ENCODE results near the gene GLRA1.
"Not testable (repeated sequence)": the region's sequence is repeated elsewhere in the genome, so short reads cannot be mapped to it uniquely, and the experiment has no call there.

Gene GLRA1

GRCh38 chr5:151819830-151820229, 104.8 kb downstream of the GLRA1 start:
- no peak for DNase-seq (ENCODE audit: low read depth)

DNA sequence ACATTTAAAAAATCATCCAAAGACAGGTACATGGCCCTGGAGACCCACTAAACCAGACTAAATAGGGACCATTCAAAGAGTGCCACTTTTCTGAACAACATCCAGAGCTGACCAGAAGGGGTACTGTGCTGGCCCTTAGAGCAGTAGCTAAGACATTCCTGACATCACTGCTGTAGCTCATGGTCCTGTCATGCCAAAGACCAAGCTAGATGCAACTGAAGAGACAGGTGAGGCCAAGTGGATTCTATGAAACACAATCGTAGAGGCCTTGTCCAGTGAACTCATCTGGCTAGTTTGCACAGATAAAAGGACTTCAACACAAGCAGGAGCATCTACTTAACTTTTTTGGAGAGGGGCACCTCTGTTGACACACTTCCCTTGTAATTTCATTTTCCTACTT, 109.6 kb downstream of the GLRA1 start:
- DNase-seq (ENCODE audit: low read depth) = no peak

DNA sequence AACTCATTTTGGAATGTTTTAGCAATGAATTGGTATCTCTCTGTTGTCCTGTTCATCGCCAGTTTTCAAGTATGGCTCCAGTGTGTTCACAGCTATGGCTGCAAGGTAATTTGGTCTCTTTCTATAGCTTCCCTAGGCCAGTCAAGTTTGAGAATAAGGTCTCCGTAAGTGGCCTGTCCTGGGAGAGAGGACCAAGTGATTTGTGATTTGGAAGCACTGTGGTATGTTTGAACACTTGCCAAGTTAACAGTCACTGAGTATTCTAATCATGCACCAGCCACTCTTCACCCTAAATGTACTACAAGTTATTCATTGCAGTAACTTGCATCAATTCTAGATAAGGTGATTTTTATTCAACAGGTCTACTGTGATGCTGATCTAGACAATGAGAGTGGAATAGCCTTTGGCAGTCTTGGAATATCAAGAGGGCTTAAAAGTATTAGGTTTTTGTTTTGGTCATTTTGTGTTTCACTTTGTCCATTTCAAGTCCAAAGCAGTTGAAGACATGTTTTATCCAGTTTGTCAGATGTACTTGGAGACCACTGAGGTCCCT, 111.8 kb downstream of the GLRA1 start:
- no peak for DNase-seq (ENCODE audit: low read depth)

DNA sequence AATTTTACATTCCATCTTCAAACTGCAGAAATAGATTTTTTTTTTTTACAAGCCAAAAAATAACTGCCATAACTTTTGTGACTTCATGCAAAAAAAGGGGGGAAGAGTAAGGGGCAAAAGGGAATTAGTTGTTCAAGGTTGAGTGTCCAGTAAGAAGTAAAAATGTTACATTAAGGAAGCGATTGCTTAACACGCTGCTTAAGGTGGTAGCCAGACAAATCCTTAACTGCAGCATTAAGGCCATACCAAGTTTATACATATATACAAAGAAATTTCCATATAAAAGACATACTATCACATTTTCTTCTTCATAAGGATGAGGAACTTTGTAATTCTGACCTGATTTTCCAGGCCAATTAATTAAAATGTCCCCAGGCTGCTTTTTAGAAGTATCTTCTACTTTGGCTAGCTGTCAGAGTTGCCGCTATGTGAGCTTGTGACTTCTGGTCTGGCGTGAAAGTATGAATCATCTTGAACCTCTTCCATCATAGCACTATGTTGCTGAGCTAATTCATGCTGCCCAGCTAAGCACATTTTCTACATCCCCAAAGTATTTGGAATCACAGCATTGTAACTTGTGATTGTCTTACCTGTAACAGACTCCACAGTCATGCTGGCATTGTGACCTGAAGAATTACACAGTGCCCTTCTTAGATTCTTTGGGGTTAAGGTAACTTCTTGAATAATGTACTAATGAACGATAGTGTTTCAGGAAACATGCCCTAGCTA, 112.9 kb downstream of the GLRA1 start:
- no peak for DNase-seq (ENCODE audit: low read depth)

DNA sequence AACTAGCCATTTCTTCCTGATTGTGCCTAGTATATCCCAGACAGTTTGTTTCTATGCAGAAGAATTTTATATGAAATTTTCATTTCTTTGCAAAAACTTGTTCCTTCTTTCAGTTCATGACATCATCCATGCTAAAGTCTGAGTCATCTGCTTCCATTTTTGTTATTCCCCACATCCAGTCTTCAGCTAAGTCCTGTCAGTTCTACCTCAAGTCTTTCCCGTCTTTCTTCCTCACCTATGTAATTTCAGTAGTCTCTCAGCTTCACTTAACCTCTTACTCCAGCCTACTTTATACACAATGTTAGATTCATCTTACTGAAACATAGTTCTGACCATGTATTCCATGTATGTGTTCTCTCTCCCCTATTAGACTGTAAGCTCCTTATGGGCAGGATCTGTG, 113.8 kb downstream of the GLRA1 start:
- DNase-seq (ENCODE audit: low read depth) = no peak

DNA sequence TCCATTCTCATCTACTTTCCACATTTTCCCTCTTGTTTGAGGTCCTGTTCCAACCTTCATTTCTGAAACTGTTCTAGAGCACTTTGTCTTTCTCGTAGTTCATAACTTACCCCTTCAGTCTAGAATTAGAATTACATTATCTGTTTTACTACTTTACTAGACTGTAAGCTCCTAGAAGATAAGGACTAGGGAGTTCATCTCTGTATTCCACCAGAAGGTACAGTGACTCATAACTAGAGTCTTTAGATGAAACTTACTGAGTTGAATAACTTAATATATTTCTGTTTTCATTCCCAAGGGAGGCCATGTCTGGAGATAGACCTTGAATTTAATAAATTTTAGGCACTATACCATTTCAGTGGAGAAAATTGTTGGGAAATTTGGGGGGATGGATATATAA, 114.2 kb downstream of the GLRA1 start:
- no peak for DNase-seq (ENCODE audit: low read depth)

DNA sequence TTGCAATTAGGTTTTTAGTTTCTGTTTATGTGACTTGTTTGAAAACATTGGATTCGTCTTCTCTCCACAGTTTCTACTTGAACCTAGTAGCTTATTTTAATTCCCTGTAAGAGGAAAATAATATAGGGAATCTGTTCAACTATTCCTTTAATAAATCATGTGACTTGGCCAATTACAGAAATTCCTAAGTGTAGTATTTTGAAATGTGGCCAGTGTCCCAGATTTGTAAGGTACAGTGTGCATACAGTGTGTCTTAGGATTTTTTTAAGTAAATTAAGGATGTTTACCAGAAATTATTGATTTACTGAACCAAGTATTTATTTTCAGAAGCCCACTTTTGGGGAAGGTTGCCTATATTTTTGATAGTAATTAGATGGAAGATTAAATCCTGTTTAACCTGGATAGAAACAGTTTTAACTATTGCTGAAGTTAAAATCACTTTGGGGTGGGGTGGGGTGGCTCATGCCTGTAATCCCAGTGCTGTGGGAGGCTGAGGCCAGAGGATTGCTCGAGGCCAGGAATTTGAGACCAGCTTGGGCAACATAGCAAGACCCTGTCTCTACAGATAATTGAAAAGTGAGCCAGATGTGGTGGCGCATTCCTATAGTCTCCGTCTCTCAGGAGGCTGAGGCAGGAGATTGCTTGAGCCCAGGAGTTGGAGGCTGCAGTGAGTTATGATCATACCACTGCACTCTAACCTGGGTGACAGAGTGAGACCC, 116.0 kb downstream of the GLRA1 start:
- no peak for DNase-seq (ENCODE audit: low read depth)

DNA sequence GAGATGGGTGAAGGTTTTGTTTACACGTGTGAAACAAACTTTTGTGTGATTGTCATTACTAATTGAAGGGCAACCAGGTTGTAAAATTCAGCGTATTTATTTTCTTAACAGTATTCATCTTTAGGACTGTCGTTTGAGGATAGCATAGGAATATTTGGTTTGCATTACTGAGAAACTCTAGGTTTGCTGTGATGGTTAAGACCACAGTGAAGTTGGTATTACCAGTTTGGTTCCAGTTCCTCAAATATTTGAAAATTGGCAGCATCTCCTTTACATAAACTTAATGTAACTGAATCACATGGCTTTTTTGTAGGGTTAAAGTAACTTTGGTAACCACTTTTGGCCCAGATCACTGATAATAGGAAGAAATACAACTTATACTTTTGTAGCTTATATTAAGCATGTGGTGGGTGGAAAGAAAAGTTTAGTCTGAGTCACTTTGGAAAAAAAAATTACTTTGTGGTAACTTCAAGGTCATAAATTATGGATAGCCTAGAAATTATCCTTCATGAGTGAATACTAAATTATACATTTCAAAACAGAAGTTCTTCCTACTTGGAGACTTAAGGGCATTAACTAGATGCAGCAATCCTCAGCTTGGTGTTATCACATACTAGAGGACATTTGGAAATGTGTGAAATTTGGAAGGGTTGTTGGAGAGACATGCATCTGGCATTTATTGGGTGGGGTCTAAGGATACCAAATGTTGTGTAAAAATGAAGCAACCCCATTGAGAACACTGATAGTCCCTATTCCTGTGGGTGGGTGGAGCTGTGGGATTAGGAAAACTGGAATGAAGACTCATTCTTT, 119.0 kb downstream of the GLRA1 start:
- DNase-seq (ENCODE audit: low read depth) = no peak

GRCh38 chr5:151800532-151800931, 124.1 kb downstream of the GLRA1 start:
- no peak for DNase-seq (ENCODE audit: low read depth)

DNA sequence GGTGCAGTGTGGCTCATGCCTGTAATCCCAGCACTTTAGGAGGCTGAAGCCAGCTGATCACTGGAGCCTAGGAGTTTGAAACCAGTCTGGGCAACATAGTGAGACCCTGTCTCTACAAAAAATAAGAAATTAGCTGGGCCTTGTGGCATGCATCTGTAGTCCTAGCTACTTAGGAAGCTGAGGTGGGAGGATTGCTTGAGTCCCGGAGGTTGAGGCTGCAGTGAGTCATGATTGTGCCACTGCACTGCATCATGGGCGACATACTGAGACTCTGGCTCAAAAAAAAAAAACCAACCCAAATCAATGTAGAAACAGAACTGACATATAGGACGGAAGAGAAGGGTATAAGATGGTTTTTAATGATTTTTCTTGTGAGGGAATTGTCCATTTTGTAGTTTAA, 125.2 kb downstream of the GLRA1 start:
- no peak for DNase-seq (ENCODE audit: low read depth)

GRCh38 chr5:151798674-151799073, 126.0 kb downstream of the GLRA1 start:
- no peak for DNase-seq (ENCODE audit: low read depth)

- DNase-seq (ENCODE audit: low read depth) = no peak
Observed at GRCh38 chr5:151795426-151795825, 129.2 kb downstream of the GLRA1 start.

DNA sequence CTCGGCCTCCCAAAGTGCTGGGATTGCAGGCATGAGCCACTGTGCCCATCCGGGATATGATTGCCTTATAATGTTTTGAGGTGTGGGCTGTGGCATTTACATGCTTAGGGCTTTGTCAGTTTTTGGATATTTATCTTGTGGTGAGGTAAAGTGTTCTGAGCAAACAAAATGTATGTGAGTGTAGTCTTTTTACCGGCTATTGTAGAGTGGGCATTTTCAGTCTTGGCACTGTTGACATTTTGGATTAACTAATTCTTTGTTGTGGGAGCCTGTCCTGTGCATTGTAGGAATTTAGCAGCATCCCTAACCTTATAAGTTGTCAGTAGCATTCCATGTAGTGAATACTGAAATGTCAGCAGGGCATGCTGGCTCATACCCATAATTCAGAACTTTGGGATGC, 131.3 kb downstream of the GLRA1 start:
- DNase-seq (ENCODE audit: low read depth) = no peak

GRCh38 chr5:151787817-151788216, 136.8 kb downstream of the GLRA1 start:
- no peak for DNase-seq (ENCODE audit: low read depth)

DNA sequence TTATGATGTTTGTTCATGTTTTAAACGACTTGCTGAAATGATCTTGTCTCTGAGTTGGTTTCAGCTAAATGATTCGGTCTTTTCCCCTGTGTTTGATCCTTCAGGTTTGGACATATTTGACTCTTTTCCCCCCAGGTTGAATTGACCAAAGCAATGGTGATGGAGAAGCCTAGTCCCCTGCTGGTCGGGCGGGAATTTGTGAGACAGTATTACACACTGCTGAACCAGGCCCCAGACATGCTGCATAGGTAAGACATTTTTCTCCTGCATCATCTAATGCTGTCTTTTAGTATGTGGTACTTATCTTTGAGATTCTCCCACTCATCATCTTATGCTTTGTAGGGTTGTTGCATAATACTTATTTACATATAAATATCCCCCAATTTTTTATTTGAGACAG, 138.2 kb downstream of the GLRA1 start:
- DNase-seq (ENCODE audit: low read depth) = no peak

DNA sequence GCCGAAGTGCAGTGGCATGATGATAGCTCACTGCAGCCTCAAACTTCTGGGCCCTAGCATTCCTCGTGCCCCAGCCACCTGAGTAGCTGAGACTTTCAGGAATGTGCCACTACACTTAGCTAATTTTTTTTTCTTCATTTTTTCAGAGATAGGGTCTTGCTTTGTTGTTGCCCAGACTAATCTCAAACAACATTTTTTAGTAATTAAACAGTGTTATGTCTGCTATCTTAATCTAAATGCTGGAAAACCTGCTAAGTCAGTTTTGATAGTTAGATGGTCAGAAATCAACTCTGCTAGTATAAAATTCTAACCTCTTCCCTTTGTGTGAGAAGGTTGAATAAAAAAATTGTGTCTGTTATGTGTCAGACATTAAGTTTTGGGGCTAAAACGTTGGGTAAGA, 140.5 kb downstream of the GLRA1 start:
- DNase-seq (ENCODE audit: low read depth) = no peak

GRCh38 chr5:151783664-151784063, 141.0 kb downstream of the GLRA1 start:
- DNase-seq (ENCODE audit: low read depth) = not testable (repeated sequence)

DNA sequence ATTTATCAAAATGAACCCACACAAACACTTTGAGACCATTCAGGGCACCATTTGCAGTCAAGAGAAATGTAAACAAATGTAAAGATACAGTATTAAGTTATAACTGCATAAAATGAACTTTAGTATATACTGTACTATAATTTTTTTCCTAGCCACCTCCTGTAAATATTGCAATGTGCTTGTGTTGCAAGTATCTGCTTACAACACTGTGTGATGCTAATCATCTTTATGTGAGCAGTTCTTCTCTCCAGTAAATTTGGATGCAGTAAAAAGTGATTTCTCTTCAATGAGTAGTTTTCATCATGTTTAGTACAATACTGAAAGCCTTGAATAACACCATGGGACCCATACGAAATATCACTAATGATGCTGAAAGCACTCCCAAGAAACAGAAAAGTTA, 143.4 kb downstream of the GLRA1 start:
- DNase-seq (ENCODE audit: low read depth) = no peak

- DNase-seq (ENCODE audit: low read depth) = no peak
Observed at GRCh38 chr5:151780348-151780747, 144.3 kb downstream of the GLRA1 start.

DNA sequence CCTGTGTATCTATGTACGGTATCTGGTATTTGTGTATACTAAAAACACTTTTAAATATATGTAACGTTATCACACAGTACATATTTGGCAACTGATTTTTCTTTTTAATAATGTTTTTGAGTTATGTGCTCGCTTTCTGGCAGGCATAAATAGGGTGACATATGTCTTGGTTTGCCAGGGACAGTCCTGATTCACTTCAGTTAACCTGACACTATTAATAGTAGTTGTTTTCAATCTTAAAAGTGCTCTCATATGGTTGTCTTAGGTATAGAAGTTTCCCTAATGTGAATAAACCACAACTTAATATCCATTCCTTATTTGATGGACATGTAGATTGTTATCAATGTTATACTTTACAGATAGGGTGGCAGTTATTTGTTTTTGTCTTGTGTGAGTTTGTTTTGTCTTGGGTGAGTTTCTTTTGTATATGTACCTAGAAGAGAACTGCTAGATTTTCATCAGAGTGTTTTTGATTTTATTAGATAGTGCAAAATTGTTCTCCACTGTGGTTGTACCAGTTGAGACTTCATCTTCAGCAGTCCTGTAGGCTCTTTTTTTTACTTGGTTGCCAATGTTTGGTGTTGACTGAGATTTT, 145.0 kb downstream of the GLRA1 start:
- no peak for DNase-seq (ENCODE audit: low read depth)

- no peak for DNase-seq (ENCODE audit: low read depth)
Observed at GRCh38 chr5:151775025-151775606, 149.5 kb downstream of the GLRA1 start.

GRCh38 chr5:151773951-151774350, 150.7 kb downstream of the GLRA1 start:
- no peak for DNase-seq (ENCODE audit: low read depth)

Data from CMK (cell line).